GM18867 (cell line): ENCODE results near the gene GEMIN7.

Experiments
- ATAC-seq: cut with Tn5 transposase; IDR thresholded peaks from one replicate; pipeline ENCODE4 v1.9.1; 2021; ENCODE audit warnings: mild to moderate bottlenecking, moderate library complexity; ENCODE audit not compliant: unreplicated experiment

The GEMIN7 gene

DNA sequence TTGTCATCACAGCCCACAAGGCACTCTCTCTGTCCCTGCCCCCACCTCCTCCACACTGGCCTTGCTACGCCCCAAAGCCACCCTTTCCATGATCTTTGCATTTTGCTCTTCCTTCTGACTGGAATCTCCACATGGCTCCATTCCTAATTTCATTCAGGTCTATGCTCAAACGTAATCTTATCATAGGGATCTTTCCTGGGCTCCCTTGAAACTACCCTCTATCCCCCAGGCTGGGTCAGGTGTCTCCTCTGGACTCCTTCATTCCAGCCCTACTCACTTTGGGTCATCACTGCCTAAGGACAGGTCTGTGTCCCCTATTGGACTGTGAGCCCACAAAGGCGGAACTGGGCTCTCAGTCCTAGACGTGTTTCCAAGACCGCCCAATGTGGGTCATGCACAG is 3.1 kb downstream of the GEMIN7 start:
- no peak for ATAC-seq

DNA sequence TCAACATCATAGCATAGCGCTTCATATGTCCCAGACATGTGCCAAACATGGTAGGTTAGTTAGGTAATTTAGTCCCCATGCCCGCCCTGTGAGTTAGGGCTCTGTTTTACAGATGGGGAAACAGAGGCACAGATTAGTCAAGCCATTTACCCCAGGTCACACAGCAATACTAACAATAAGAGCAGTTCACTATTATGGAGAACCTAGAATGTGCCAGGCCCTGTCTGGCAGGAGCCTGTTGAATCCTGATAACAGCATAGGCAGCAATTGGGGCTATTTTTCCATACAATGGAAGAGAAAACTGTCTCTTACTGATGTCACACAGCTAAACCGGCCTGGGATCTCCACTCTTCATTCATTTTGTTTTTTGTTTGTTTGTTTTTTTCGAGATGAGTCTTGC is 7.4 kb downstream of the GEMIN7 start:
- ATAC-seq = no peak

DNA sequence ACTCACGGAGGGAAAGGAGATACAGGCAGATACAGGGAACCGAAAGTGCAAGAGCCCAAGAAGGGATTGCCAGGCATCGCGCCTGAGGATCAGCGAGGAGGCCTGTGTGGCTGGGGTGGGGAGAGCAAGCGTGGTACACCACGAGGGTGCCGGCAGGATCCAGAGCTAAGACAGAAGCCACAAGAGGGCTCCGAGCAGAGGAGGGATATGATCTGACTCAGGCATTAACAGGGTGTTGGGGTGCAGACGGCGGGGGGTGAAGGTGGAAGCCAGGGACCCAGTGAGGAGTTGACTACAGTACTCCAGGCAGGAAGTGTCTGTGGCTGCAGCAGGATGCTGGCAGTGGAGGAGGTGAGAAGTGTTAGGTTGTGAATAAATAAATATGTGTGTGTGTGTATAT is 8.5 kb downstream of the GEMIN7 start:
- no peak for ATAC-seq

- no peak for ATAC-seq
Observed at GRCh38 chr19:45090034-45090433, 11.0 kb downstream of the GEMIN7 start.

GRCh38 chr19:45090606-45091005 is 11.5 kb downstream of the GEMIN7 start:
- ATAC-seq = no peak

GRCh38 chr19:45091031-45091923 is 12.2 kb downstream of the GEMIN7 start:
- ATAC-seq = peak; percentile 59

DNA sequence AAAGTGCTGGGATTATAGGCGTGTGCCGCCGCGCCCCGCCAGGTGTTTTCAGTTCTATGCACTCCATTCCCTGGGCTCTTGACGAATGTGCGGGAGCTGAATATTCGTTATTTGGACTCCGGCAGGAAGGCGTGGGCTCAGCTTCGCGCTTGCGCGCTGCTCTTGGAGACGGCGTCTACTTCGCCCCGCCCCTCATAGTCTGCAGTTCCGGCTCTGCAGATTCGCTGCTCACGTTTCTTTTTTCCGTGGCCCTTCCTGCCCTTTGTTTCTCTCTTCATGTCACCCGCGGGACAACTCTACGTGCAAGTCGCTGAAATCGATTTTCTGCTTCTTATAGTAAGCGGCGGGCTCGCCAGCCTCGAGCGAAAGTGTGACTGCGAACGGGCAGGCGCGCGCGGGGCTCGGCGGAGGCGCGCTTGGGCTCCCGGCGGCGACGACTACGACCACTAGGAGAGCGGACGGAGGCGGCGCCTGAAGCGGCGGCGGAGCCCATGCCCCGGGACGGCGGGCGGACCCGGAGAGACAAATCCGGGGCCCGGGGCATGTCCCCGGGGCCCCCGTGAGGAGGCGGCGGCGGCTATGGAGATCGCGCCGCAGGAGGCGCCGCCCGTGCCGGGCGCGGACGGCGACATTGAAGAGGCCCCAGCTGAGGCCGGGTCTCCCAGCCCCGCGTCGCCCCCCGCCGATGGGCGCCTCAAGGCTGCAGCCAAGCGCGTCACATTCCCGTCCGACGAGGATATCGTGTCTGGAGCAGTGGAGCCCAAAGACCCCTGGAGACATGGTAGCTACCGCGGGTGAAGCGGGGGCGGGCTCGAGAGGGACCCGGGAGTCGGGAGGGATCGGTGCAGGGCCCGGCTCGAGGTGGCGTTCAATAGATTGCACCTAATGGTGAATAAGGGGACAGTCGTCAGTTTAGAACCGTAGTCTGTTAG is 14.0 kb downstream of the GEMIN7 start, which contains the start of gene PPP1R37:
Gene PPP1R37 (plus strand): TSS at position 433 of the 932 bp plus-strand sequence. CDS start 147 bp downstream, at position 580.
- ATAC-seq = peak; percentile 60

GRCh38 chr19:45094137-45094536 is 15.1 kb downstream of the GEMIN7 start:
- ATAC-seq = no peak

GRCh38 chr19:45094707-45095106 is 15.6 kb downstream of the GEMIN7 start:
- no peak for ATAC-seq

- ATAC-seq = no peak
Observed at GRCh38 chr19:45095496-45096413, 16.7 kb downstream of the GEMIN7 start.

GRCh38 chr19:45096700-45097099 is 17.6 kb downstream of the GEMIN7 start:
- ATAC-seq = no peak

DNA sequence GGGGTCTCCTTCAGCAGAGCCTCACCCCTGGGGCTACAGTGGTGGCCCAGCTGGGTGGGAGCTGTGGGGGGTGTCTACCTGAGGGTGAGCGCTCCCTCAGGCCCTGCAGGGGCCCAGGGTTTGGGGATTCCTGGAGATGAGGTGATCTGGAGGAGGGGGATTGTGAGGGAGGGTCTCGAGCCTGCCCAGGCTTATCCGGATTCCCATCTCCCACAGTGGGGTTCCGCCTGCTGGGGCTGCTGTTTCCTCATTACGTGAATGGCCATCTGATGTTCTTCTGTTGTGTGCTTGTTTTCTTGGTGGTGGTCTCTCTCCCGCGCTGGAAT is 18.4 kb downstream of the GEMIN7 start:
- no peak for ATAC-seq

GRCh38 chr19:45097776-45098520 is 18.9 kb downstream of the GEMIN7 start:
- no peak for ATAC-seq

- ATAC-seq = no peak
Observed at GRCh38 chr19:45098521-45099466, 19.7 kb downstream of the GEMIN7 start.

DNA sequence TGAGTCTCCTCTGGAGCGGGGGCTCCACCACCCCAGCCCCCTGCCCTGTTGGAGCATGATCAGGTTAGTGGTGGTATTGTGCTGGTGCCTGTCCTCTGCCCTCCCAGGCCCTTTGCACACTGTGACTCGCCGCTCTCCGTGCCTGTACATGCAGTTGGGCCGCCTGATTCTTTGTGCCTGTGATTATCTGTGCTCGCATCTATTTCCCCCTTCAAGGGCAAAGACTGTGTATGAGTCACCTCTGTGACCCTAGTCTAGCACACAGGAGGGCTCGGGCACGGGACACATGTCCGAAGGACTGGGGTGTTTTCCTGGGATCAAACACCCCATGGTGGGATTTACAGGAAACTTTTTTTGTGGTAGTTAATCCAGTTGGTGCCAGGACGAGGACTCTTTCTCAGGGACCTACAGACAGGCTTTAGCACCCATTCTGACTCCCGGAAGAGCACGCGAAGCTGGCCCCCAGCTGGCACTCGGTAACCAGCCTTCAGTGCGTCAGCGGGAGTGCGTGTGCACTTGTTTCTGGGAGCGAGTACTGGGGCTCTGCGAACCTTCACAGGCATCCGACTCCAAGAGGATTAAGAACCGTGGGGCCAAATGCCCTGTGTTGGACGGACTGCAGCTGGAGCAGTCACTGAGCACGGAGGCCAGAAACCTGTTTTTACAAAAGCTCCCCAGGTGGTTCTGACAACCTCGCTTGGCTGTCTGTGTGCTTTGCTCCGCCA is 20.6 kb downstream of the GEMIN7 start:
- no peak for ATAC-seq

DNA sequence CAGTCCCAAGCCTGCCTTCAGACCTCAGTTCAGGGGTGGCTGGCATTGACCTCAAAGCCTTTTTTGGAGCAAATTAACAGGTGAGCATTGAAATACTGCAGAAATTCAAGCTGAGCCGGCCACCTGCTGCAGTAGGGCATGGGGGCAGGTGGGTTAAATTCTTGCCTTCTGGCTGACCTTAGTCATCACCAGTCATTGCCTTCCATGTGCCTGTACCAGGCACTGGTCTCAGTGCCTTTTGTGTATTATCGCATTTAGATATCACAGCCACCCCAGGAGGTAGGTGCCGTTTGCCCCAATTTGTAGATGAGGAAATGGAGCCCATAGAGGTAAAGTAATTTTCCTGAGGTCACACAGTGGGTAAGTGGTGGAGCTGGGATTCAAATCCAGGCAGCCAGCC is 21.1 kb downstream of the GEMIN7 start:
- no peak for ATAC-seq

DNA sequence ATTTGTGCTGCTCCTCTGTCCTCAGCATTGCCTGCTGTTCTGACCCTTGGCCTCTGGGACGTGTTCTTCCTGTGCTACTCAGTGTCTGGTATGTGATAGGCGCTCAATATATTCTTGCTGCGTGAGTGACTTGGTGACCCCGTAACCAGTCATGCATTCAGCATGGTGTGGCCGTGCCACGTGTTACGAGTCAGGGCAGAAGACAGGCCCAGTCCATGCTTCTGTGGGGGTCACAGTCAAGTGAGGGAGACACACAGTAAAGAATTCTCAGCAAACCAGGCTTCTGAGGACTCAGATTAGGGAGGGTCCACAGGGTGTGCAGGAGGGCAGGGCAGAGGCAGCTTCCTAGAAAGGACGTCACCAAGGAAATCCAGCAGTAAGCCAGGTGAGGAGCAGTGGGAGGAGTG is 21.8 kb downstream of the GEMIN7 start:
- no peak for ATAC-seq

DNA sequence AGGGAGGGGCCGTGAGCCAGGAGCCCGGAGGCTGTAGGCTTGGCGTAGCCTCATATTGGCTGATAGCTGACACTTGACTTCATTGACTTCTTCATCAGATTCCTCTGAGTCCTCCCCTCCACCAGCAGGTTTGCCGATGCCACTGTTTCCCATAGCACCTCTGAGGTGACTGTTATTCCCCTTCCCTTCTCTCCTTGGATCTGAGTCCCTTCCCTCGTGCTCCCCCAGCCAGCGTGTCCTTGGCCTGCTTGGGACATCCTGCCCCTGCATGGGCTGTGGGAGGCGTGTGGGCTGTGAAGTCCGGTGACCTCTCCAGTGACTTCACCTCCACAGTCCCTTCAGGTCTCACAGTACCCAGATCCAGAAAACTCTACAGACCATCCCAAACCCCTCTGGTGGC is 22.7 kb downstream of the GEMIN7 start:
- no peak for ATAC-seq
